ENCODE measurements around the gene TBC1D9. TPM values are rescaled to one million over a fixed set of nuclear protein-coding genes. Genes with fewer than 3 reads are reported as not detected.
A peak's percentile ranks its signal among the peaks of the same experiment; 100 is the strongest.

TBC1D9 gene
- total and polyA plus RNA-seq, 9 donors: 13.2 to 28.8 (median 21.4) TPM

GRCh38 chr4:140639066-140639465, 117.1 kb downstream of the TBC1D9 start:
- no peaks in the 10 kb centered on the region for H3K27me3 ChIP-seq
- 94 to 97% (median 95%) methylated on average over 7 of the region's 7 CpGs for WGBS, 3 donors
- H3K36me3 ChIP-seq: no peaks in the 10 kb centered on the region
- H3K4me1 ChIP-seq (ENCODE audit: insufficient read depth): peaks cover 5% of the 10 kb centered on the region
- no peak overlapping the region for H3K4me3 ChIP-seq
- no peak for DNase-seq
- H3K27ac ChIP-seq: no peak overlapping the region
- intact Hi-C loops (cut with DNase I): no loop called here
- TF ChIP-seq EP300 (IDR thresholded peaks at IDR 0.05) (no peak), CTCF (IDR thresholded peaks at IDR 0.05) (no peak), POLR2A (IDR thresholded peaks at IDR 0.05) (no peak)
- no peaks in the 10 kb centered on the region for H3K9me3 ChIP-seq

GRCh38 chr4:140637836-140638235, 118.3 kb downstream of the TBC1D9 start:
- Histone ChIP-seq H3K27ac (no peak overlapping the region), H3K4me3 (no peak overlapping the region), H3K36me3 (no peaks in the 10 kb centered on the region), H3K4me1 (ENCODE audit: insufficient read depth) (peaks cover 5% of the 10 kb centered on the region), H3K27me3 (no peaks in the 10 kb centered on the region), H3K9me3 (no peaks in the 10 kb centered on the region)
- 82 to 84% (median 82%) methylated on average over 6 of the region's 6 CpGs for WGBS, 3 donors
- TF ChIP-seq EP300 (IDR thresholded peaks at IDR 0.05) (no peak), CTCF (IDR thresholded peaks at IDR 0.05) (no peak), POLR2A (IDR thresholded peaks at IDR 0.05) (no peak)
- intact Hi-C loops (cut with DNase I): no loop called here
- DNase-seq: no peak

GRCh38 chr4:140635606-140636005, 120.6 kb downstream of the TBC1D9 start:
- peak in 2 of 5 donors; percentile 36 to 63 for DNase-seq
- Histone ChIP-seq H3K36me3 (no peaks in the 10 kb centered on the region), H3K4me1 (ENCODE audit: insufficient read depth) (peaks cover 5% of the 10 kb centered on the region), H3K9me3 (no peaks in the 10 kb centered on the region), H3K27ac (peak overlapping the region in 1 of 2 donors; percentile 2), H3K4me3 (no peak overlapping the region), H3K27me3 (no peaks in the 10 kb centered on the region)
- whole genome bisulfite sequencing, 3 donors: 38 to 54% (median 40%) methylated on average over 6 of the region's 6 CpGs
- intact Hi-C loops (cut with DNase I): no loop called here
- TF ChIP-seq EP300 (IDR thresholded peaks at IDR 0.05) (no peak), CTCF (IDR thresholded peaks at IDR 0.05) (no peak), POLR2A (IDR thresholded peaks at IDR 0.05) (no peak)

DNA sequence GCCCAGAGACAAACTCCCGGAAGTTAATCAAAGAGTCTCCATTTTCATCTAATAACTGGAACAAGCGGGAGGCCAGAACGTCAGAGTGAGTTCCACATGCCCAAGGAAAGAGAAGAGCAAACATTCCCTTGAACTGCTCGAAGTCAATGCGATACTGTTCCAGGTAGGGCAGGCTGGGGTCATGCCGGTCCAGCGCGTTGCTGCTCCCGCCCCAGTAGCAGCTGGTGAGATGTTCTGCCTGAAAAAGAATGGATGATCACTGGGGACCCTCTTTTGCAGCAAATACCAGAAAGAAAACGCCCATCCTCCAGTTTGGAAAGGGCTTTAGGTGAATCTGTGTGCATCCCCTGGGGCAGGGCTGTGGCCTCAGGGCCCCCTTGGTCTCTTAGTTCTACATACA, 122.2 kb downstream of the TBC1D9 start:
- 95 to 96% (median 96%) methylated on average over 10 of the region's 10 CpGs for WGBS, 3 donors
- TF ChIP-seq CTCF (IDR thresholded peaks at IDR 0.05) (no peak), POLR2A (IDR thresholded peaks at IDR 0.05) (no peak), EP300 (IDR thresholded peaks at IDR 0.05) (no peak)
- no peak for DNase-seq
- Histone ChIP-seq H3K4me3 (no peak overlapping the region), H3K4me1 (ENCODE audit: insufficient read depth) (peaks cover 5% of the 10 kb centered on the region), H3K27ac (no peak overlapping the region), H3K36me3 (no peaks in the 10 kb centered on the region), H3K27me3 (no peaks in the 10 kb centered on the region), H3K9me3 (no peaks in the 10 kb centered on the region)
- intact Hi-C loops (cut with DNase I): no loop called here
